CD4-positive, alpha-beta T cell (primary cell): ENCODE measurements around the gene SPTBN1. TPM values are rescaled to one million over a fixed set of nuclear protein-coding genes. Genes with fewer than 3 reads are reported as not detected.

Source experiments
- ATAC-seq: fragments of 200-7000 bp; cut with Tn5 transposase; one replicate; pipeline ENCODE4 v1.10.0; 2022; ENCODE audit warnings: mild to moderate bottlenecking; ENCODE audit not compliant: poor library complexity
- CTCF ChIA-PET: fragments of 350-600 bp; sonication (Branson Sonifier 250); formaldehyde crosslinking; loops from one replicate; lab custom pipeline; 2021; ENCODE audit warnings: antibody characterized with exemption, inconsistent platforms; lab: Charles Lee
- POLR2A ChIA-PET: fragments of 350-600 bp; sonication (Branson Sonifier 250); formaldehyde crosslinking; loops from one replicate; lab custom pipeline; 2021; ENCODE audit warnings: antibody characterized with exemption, inconsistent platforms; lab: Charles Lee
- DNase-seq, 14 experiments: peaks; one replicate each; pipeline ENCODE4 v3.0.0-alpha.2; 2013 to 2020; ENCODE audit warnings: mixed read lengths in 2 of 14
- H3K27ac ChIP-seq, 2 donors: one replicate each; pipeline versions ENCODE4 v1.5.1 to v1.7.0; 2013; ENCODE audit warnings: low read length in 2 of 2, low read depth in 1 of 2, mild to moderate bottlenecking in 1 of 2
- H3K27me3 ChIP-seq, 2 experiments: 1 replicate in 1 of 2; 2 replicates in 1 of 2; pipeline versions ENCODE4 v1.6.1 to v1.7.0; 2013; ENCODE audit warnings: low read length in 2 of 2, control low read depth in 1 of 2, mild to moderate bottlenecking in 1 of 2, moderate library complexity in 1 of 2; ENCODE audit not compliant: insufficient read depth in 2 of 2, control insufficient read depth in 1 of 2
- H3K36me3 ChIP-seq: one replicate; pipeline ENCODE4 v1.6.1; 2013; ENCODE audit warnings: low read length, control low read depth; ENCODE audit not compliant: insufficient read depth
- H3K4me1 ChIP-seq: one replicate; pipeline ENCODE4 v1.6.1; 2013; ENCODE audit warnings: low read length, control low read depth; ENCODE audit not compliant: insufficient read depth
- H3K4me3 ChIP-seq: one replicate; pipeline ENCODE4 v1.5.1; 2013; ENCODE audit warnings: mild to moderate bottlenecking, low read length, moderate library complexity
- H3K9me3 ChIP-seq, 2 experiments: 1 replicate in 1 of 2; 2 replicates in 1 of 2; pipeline versions ENCODE4 v1.6.1 to v1.7.0; 2013; ENCODE audit warnings: low read length in 2 of 2, mild to moderate bottlenecking in 2 of 2, control low read depth in 1 of 2, moderate library complexity in 1 of 2; ENCODE audit not compliant: control insufficient read depth in 1 of 2, insufficient read depth in 1 of 2
- H3K27ac Mint-ChIP-seq: one replicate; pipeline ENCODE4 v1.8.0; 2020; ENCODE audit warnings: mixed read lengths
- H3K27me3 Mint-ChIP-seq: one replicate; pipeline ENCODE4 v1.8.0; 2021; ENCODE audit warnings: mixed read lengths
- H3K36me3 Mint-ChIP-seq: one replicate; pipeline ENCODE4 v1.8.0; 2021; ENCODE audit warnings: low read depth, mixed read lengths
- H3K4me1 Mint-ChIP-seq: one replicate; pipeline ENCODE4 v1.8.0; 2021; ENCODE audit warnings: low read depth, mixed read lengths
- H3K4me3 Mint-ChIP-seq: one replicate; pipeline ENCODE4 v1.8.0; 2020; ENCODE audit warnings: mild to moderate bottlenecking, mixed read lengths
- H3K9me3 Mint-ChIP-seq: one replicate; pipeline ENCODE4 v1.8.0; 2020; ENCODE audit warnings: mixed read lengths
- intact Hi-C, 2 experiments: fragments of 100-400 bp; cut with DNase I in 1 of 2; cut with micrococcal nuclease in 1 of 2; formaldehyde crosslinking; loops; one replicate each; pipeline versions ENCODE4 v1.15.1 to v1.9.0; 2023 to 2025; cut with DNase I, micrococcal nuclease
- total RNA-seq, 174 experiments: library from RNA in 2 of 174; stranded (reverse) in 2 of 174; gene quantifications; one replicate each; pipeline ENCODE4 v1.2.3 and lab custom pipeline; 2021 to 2026
- TF ChIP-seq, protein P1 (sequence below): fragments of 200-600 bp; IDR thresholded peaks from one replicate; pipeline ENCODE4 v1.8.0; 2022; ENCODE audit warnings: antibody characterized with exemption, mild to moderate bottlenecking

Gene SPTBN1
- total RNA-seq, 2 experiments from 2014 or later, result 156 to 166 TPM

DNA sequence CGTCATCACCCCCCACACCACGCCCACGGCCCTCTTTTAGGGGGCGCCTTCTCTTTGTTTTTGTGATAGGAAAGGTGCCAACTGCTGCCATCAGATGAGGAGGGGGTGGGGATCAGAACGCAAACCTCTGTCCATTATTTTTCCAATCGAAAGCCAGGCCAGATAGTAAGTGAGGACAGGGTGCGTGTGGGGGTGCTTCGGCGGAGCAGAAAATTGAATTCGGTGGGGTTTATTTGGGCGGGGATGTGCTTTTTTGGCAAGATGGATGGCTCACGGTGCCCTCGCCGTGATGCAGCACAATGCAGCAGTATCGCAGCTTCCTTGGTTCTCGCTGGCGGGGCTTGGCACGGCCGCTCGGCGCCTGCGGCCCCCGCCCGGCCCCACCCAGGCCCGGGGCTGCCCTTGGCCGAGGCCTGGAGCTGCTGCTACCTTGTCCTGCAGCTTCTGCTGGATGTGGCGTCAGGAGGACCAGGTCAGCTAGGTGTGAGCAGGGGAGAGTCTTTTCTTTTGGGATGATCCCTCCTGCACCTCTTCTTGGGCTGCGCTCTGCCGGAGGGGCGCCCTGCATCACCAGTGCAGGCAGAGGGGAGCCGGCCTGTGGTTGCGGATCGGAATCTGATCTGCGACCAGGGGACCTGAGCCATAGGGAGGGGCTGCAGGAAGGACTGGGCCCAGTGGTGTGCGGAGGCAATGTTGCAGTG is 1.3 kb downstream of the SPTBN1 start:
- ChIA-PET CTCF (no interaction called here), POLR2A (no interaction called here)
- peaks cover 22% of the 10 kb centered on the region for H3K4me1 Mint-ChIP-seq
- peak overlapping the region; percentile 89 for H3K4me3 Mint-ChIP-seq
- peaks cover 69% of the 10 kb centered on the region for H3K27me3 Mint-ChIP-seq
- Histone ChIP-seq H3K36me3 (no peaks in the 10 kb centered on the region), H3K27me3 (peaks cover 40 to 72% of the 10 kb centered on the region in 2 experiments), H3K4me3 (peak overlapping the region; percentile 28), H3K27ac (no peak overlapping the region), H3K9me3 (no peaks in the 10 kb centered on the region), H3K4me1 (peaks cover 17% of the 10 kb centered on the region)
- H3K36me3 Mint-ChIP-seq, result no peaks in the 10 kb centered on the region
- H3K9me3 Mint-ChIP-seq, result no peaks in the 10 kb centered on the region
- no peak overlapping the region for H3K27ac Mint-ChIP-seq
- peak; percentile 44 for ATAC-seq
- peak in 2 of 14 experiments; percentile 10 to 11 for DNase-seq
- intact Hi-C loops, result no loop called here
- TF ChIP-seq, protein P1, sequence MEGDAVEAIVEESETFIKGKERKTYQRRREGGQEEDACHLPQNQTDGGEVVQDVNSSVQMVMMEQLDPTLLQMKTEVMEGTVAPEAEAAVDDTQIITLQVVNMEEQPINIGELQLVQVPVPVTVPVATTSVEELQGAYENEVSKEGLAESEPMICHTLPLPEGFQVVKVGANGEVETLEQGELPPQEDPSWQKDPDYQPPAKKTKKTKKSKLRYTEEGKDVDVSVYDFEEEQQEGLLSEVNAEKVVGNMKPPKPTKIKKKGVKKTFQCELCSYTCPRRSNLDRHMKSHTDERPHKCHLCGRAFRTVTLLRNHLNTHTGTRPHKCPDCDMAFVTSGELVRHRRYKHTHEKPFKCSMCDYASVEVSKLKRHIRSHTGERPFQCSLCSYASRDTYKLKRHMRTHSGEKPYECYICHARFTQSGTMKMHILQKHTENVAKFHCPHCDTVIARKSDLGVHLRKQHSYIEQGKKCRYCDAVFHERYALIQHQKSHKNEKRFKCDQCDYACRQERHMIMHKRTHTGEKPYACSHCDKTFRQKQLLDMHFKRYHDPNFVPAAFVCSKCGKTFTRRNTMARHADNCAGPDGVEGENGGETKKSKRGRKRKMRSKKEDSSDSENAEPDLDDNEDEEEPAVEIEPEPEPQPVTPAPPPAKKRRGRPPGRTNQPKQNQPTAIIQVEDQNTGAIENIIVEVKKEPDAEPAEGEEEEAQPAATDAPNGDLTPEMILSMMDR, result no peak

DNA sequence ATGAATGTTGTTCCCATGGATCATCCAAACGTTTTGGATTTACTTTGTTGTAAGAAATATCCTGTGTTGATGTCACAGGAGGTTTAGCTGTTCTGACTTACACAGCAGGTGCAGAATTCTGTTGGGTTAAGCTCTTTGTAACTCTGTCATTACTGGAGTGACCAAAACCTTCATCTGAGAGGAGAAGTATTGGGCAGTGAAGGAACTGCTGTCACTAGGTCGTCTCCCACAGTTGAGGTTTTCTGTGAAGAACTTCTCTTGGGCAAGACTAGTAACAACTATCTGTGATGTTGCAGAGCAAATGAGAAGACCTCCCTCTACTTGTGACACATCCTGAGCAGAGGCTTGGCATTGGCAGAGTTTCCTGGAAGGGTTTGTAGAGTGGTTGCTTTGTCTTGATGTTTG is 2.9 kb downstream of the SPTBN1 start:
- Histone ChIP-seq H3K27me3 (peaks cover 40 to 77% of the 10 kb centered on the region in 2 experiments), H3K36me3 (no peaks in the 10 kb centered on the region), H3K9me3 (no peaks in the 10 kb centered on the region), H3K4me1 (peaks cover 17% of the 10 kb centered on the region), H3K4me3 (no peak overlapping the region), H3K27ac (no peak overlapping the region)
- H3K27ac Mint-ChIP-seq, result no peak overlapping the region
- intact Hi-C loops, result no loop called here
- no peak for ATAC-seq
- no peaks in the 10 kb centered on the region for H3K36me3 Mint-ChIP-seq
- CTCF ChIA-PET, result no interaction called here
- DNase-seq, result no peak
- peaks cover 74% of the 10 kb centered on the region for H3K27me3 Mint-ChIP-seq
- peaks cover 22% of the 10 kb centered on the region for H3K4me1 Mint-ChIP-seq
- H3K9me3 Mint-ChIP-seq, result no peaks in the 10 kb centered on the region
- no peak overlapping the region for H3K4me3 Mint-ChIP-seq
- POLR2A ChIA-PET, result interaction anchor here (0.5 kb wide), 1 partner anchor 13 kb away, joined by 3 read pairs; no protein-coding TSS in a partner anchor
- TF ChIP-seq, protein P1, result no peak

DNA sequence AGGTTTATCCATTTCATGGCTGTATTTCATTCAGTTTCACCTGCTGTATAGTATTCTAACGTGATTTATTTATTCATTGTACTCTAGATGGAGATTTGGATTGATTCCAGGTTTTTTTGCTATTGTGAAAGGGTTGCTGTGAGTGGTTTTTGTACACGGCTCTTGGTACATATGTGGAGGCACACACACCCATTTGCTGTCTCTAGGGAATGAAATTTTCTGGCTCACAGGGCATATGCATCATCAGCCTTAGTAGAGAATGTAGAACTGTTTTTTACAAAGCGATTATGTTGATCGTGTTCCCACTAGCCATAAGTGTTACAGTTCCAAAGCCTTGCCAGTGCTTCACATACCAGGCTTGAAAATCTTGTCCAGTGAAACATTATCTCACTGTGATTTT is 5.1 kb downstream of the SPTBN1 start:
- no peaks in the 10 kb centered on the region for H3K9me3 Mint-ChIP-seq
- ATAC-seq (no peak), DNase-seq (no peak)
- intact Hi-C loops, result no loop called here
- ChIA-PET CTCF (no interaction called here), POLR2A (interaction anchor here (0.6 kb wide), 1 partner anchor 18 kb away, joined by 3 read pairs; no protein-coding TSS in a partner anchor)
- H3K36me3 Mint-ChIP-seq, result no peaks in the 10 kb centered on the region
- H3K4me3 Mint-ChIP-seq, result no peak overlapping the region
- Histone ChIP-seq H3K9me3 (no peaks in the 10 kb centered on the region), H3K4me3 (no peak overlapping the region), H3K36me3 (no peaks in the 10 kb centered on the region), H3K27me3 (peaks cover 33 to 58% of the 10 kb centered on the region in 2 experiments), H3K27ac (no peak overlapping the region), H3K4me1 (peaks cover 9% of the 10 kb centered on the region)
- peaks cover 8% of the 10 kb centered on the region for H3K4me1 Mint-ChIP-seq
- H3K27ac Mint-ChIP-seq, result no peak overlapping the region
- peaks cover 61% of the 10 kb centered on the region for H3K27me3 Mint-ChIP-seq
- TF ChIP-seq, protein P1, result no peak
